HepG2 (cell line): Measurements from ENCODE around the gene GGT1. TPM values are rescaled to one million over a fixed set of nuclear protein-coding genes. Genes with fewer than 3 reads are reported as not detected.

Source experiments
- ASH2L ChIP-seq: fragments of 300-600, 200-600 bp; sonication (generic); IDR thresholded peaks from 2 replicates; pipeline ENCODE4 v1.7.0; 2017; ENCODE audit warnings: low read depth, mild to moderate bottlenecking, moderate library complexity, mixed read lengths, low read length; ENCODE audit not compliant: insufficient read length
- HDAC1 ChIP-seq: sonication (generic); formaldehyde crosslinking; IDR thresholded peaks from 2 replicates; pipeline ENCODE4 v1.5.1; 2020; ENCODE audit warnings: mild to moderate bottlenecking, missing genetic modification reagents
- polyA plus RNA-seq, 8 experiments: library from polyadenylated mRNA; depleted of rRNA in 3 of 8; stranded (reverse) in 7 of 8; unstranded in 1 of 8; fragments of >200 nt; fragmentation: Illumina TruSeq in 4 of 8; extraction: Trizol in 4 of 8; gene quantifications; 2 replicates each; pipeline versions ENCODE4 v1.2.1 to v1.2.3, GENCODE V29; 2011 to 2016; ENCODE audit warnings: low read depth in 4 of 8, missing spikeins in 1 of 8, mixed read lengths in 1 of 8; ENCODE audit not compliant: insufficient read depth in 1 of 8
- total RNA-seq, 5 experiments: library from RNA; depleted of rRNA; stranded (reverse); fragments of >200 nt; fragmentation: Illumina TruSeq; extraction: Trizol; gene quantifications; 2 replicates each; pipeline ENCODE4 v1.2.3, GENCODE V29; 2016; ENCODE audit warnings: low read depth in 1 of 5
- TF ChIP-seq, protein P1 (sequence below): sonication (generic); formaldehyde crosslinking; IDR thresholded peaks from 2 replicates; pipeline ENCODE4 v1.4.0; 2020; ENCODE audit warnings: mild to moderate bottlenecking, missing genetic modification reagents
- TF ChIP-seq, protein P2 (sequence below): sonication (generic); formaldehyde crosslinking; IDR thresholded peaks from 2 replicates; pipeline ENCODE4; 2020; ENCODE audit warnings: missing genetic modification reagents, mild to moderate bottlenecking, borderline replicate concordance
- TF ChIP-seq, protein P3 (sequence below): sonication (generic); formaldehyde crosslinking; IDR thresholded peaks from 2 replicates; pipeline ENCODE4 v1.5.1; 2020; ENCODE audit warnings: mild to moderate bottlenecking, moderate library complexity, missing genetic modification reagents
- TF ChIP-seq, protein P4 (sequence below): IDR thresholded peaks from 2 replicates; pipeline ENCODE4 v1.6.1; 2016; ENCODE audit warnings: mild to moderate bottlenecking
- TF ChIP-seq, protein P5 (sequence below): sonication (generic); formaldehyde crosslinking; IDR thresholded peaks from 2 replicates; pipeline ENCODE4 v1.5.0; 2020; ENCODE audit warnings: mild to moderate bottlenecking, missing genetic modification reagents, borderline replicate concordance

GGT1 gene
- total and polyA plus RNA-seq, 2 of the 13 experiments (the other 11 are each of a cell fraction or from before 2014, with no cell fraction given), result 29.9 to 103 TPM

DNA sequence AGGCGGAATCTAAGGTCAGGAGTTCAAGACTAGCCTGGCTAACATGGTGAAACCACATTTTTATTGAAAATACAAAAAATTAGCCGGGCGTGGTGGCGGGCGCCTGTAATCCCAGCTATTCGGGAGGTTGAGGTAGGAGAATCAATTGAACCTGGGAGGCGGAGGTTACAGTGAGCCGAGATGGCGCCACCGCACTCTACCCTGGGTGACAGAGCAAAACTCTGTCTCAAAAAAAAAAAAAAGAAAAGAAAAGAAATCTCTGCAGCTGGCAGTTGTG lies 9.5 kb upstream of the GGT1 start (continued):
- TF ChIP-seq, protein P1, sequence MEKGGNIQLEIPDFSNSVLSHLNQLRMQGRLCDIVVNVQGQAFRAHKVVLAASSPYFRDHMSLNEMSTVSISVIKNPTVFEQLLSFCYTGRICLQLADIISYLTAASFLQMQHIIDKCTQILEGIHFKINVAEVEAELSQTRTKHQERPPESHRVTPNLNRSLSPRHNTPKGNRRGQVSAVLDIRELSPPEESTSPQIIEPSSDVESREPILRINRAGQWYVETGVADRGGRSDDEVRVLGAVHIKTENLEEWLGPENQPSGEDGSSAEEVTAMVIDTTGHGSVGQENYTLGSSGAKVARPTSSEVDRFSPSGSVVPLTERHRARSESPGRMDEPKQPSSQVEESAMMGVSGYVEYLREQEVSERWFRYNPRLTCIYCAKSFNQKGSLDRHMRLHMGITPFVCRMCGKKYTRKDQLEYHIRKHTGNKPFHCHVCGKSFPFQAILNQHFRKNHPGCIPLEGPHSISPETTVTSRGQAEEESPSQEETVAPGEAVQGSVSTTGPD (CRISPR knock-in tag), result peak; percentile 81; the same call in 1 of the 2 replicates
- TF ChIP-seq, protein P2, sequence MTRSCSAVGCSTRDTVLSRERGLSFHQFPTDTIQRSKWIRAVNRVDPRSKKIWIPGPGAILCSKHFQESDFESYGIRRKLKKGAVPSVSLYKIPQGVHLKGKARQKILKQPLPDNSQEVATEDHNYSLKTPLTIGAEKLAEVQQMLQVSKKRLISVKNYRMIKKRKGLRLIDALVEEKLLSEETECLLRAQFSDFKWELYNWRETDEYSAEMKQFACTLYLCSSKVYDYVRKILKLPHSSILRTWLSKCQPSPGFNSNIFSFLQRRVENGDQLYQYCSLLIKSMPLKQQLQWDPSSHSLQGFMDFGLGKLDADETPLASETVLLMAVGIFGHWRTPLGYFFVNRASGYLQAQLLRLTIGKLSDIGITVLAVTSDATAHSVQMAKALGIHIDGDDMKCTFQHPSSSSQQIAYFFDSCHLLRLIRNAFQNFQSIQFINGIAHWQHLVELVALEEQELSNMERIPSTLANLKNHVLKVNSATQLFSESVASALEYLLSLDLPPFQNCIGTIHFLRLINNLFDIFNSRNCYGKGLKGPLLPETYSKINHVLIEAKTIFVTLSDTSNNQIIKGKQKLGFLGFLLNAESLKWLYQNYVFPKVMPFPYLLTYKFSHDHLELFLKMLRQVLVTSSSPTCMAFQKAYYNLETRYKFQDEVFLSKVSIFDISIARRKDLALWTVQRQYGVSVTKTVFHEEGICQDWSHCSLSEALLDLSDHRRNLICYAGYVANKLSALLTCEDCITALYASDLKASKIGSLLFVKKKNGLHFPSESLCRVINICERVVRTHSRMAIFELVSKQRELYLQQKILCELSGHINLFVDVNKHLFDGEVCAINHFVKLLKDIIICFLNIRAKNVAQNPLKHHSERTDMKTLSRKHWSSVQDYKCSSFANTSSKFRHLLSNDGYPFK (CRISPR knock-in tag), result 0 out of 2 replicates have a peak, but pooled peaks have one; percentile 4
- TF ChIP-seq, protein P3, sequence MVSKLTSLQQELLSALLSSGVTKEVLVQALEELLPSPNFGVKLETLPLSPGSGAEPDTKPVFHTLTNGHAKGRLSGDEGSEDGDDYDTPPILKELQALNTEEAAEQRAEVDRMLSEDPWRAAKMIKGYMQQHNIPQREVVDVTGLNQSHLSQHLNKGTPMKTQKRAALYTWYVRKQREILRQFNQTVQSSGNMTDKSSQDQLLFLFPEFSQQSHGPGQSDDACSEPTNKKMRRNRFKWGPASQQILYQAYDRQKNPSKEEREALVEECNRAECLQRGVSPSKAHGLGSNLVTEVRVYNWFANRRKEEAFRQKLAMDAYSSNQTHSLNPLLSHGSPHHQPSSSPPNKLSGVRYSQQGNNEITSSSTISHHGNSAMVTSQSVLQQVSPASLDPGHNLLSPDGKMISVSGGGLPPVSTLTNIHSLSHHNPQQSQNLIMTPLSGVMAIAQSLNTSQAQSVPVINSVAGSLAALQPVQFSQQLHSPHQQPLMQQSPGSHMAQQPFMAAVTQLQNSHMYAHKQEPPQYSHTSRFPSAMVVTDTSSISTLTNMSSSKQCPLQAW (CRISPR knock-in tag), result peak; percentile 57; the same call in 1 of the 2 replicates
- TF ChIP-seq ASH2L, result peak; percentile 39
- 0 out of 2 replicates have a peak, but pooled peaks have one; percentile 4 for TF ChIP-seq HDAC1 (CRISPR knock-in tag)
- TF ChIP-seq, protein P4, sequence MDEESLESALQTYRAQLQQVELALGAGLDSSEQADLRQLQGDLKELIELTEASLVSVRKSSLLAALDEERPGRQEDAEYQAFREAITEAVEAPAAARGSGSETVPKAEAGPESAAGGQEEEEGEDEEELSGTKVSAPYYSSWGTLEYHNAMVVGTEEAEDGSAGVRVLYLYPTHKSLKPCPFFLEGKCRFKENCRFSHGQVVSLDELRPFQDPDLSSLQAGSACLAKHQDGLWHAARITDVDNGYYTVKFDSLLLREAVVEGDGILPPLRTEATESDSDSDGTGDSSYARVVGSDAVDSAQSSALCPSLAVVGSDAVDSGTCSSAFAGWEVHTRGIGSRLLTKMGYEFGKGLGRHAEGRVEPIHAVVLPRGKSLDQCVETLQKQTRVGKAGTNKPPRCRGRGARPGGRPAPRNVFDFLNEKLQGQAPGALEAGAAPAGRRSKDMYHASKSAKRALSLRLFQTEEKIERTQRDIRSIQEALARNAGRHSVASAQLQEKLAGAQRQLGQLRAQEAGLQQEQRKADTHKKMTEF (CRISPR knock-in tag), result peak; percentile 66
- TF ChIP-seq, protein P5, sequence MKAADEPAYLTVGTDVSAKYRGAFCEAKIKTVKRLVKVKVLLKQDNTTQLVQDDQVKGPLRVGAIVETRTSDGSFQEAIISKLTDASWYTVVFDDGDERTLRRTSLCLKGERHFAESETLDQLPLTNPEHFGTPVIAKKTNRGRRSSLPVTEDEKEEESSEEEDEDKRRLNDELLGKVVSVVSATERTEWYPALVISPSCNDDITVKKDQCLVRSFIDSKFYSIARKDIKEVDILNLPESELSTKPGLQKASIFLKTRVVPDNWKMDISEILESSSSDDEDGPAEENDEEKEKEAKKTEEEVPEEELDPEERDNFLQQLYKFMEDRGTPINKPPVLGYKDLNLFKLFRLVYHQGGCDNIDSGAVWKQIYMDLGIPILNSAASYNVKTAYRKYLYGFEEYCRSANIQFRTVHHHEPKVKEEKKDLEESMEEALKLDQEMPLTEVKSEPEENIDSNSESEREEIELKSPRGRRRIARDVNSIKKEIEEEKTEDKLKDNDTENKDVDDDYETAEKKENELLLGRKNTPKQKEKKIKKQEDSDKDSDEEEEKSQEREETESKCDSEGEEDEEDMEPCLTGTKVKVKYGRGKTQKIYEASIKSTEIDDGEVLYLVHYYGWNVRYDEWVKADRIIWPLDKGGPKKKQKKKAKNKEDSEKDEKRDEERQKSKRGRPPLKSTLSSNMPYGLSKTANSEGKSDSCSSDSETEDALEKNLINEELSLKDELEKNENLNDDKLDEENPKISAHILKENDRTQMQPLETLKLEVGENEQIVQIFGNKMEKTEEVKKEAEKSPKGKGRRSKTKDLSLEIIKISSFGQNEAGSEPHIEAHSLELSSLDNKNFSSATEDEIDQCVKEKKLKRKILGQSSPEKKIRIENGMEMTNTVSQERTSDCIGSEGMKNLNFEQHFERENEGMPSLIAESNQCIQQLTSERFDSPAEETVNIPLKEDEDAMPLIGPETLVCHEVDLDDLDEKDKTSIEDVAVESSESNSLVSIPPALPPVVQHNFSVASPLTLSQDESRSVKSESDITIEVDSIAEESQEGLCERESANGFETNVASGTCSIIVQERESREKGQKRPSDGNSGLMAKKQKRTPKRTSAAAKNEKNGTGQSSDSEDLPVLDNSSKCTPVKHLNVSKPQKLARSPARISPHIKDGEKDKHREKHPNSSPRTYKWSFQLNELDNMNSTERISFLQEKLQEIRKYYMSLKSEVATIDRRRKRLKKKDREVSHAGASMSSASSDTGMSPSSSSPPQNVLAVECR, result peak; percentile 32; the same call in 1 of the 2 replicates
